Astrocyte of the spinal cord (primary cell): Measurements from ENCODE around the gene MTMR3.

Experiments
- DNase-seq: peaks from one replicate; pipeline ENCODE4 v3.0.0; 2011; ENCODE audit warnings: low read depth, low spot score
- H3K4me3 ChIP-seq: 2 replicates; pipeline ENCODE4 v1.5.1; 2011; ENCODE audit warnings: low read depth, mild to moderate bottlenecking, low read length, moderate library complexity
- in situ Hi-C: cut with HindIII; loops from 2 replicates; pipeline ENCODE4 v1.10.0; 2017; ENCODE audit warnings: low sequenced_read_pairs
- TF ChIP-seq, protein P1 (sequence below): IDR thresholded peaks from 2 replicates; pipeline ENCODE4 v1.5.1; 2012; ENCODE audit warnings: low read depth, mild to moderate bottlenecking, low read length, inconsistent platforms

Gene MTMR3

GRCh38 chr22:29937940-29938693 is 55.1 kb downstream of the MTMR3 start:
- TF ChIP-seq, protein P1, sequence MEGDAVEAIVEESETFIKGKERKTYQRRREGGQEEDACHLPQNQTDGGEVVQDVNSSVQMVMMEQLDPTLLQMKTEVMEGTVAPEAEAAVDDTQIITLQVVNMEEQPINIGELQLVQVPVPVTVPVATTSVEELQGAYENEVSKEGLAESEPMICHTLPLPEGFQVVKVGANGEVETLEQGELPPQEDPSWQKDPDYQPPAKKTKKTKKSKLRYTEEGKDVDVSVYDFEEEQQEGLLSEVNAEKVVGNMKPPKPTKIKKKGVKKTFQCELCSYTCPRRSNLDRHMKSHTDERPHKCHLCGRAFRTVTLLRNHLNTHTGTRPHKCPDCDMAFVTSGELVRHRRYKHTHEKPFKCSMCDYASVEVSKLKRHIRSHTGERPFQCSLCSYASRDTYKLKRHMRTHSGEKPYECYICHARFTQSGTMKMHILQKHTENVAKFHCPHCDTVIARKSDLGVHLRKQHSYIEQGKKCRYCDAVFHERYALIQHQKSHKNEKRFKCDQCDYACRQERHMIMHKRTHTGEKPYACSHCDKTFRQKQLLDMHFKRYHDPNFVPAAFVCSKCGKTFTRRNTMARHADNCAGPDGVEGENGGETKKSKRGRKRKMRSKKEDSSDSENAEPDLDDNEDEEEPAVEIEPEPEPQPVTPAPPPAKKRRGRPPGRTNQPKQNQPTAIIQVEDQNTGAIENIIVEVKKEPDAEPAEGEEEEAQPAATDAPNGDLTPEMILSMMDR, result no peak
- DNase-seq, result no peak
- in situ Hi-C loops, result no loop called here
- H3K4me3 ChIP-seq, result no peak overlapping the region

DNA sequence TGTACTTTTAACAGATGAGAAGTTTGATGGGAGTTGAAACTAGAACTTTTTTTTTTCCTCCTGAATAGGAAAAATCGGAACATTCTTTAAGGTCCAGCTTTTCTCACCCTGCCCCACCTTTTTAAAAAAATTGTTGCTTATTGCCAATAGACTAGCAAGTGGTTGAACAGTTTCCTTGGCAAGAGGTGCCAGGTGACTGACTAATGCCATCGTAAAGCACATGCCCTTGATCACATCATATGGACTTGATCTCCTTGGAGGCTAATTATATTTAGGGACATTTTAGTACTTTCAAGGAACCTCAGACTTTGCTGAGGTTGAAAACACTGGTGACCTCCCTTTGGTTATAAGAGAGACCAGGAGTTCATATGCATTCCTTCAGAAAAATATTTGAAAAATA is 57.6 kb downstream of the MTMR3 start:
- no peak for DNase-seq
- no peak overlapping the region for H3K4me3 ChIP-seq
- TF ChIP-seq, protein P1, result no peak
- in situ Hi-C loops, result no loop called here

GRCh38 chr22:29944339-29944738 is 61.4 kb downstream of the MTMR3 start:
- TF ChIP-seq, protein P1, result no peak
- H3K4me3 ChIP-seq, result no peak overlapping the region
- DNase-seq, result no peak
- in situ Hi-C loops, result no loop called here

GRCh38 chr22:29945435-29945834 is 62.5 kb downstream of the MTMR3 start:
- no peak for DNase-seq
- no peak overlapping the region for H3K4me3 ChIP-seq
- TF ChIP-seq, protein P1, result no peak
- in situ Hi-C loops, result no loop called here

GRCh38 chr22:29946220-29946619 is 63.2 kb downstream of the MTMR3 start:
- no peak for DNase-seq
- TF ChIP-seq, protein P1, result no peak
- no peak overlapping the region for H3K4me3 ChIP-seq
- in situ Hi-C loops, result no loop called here

DNA sequence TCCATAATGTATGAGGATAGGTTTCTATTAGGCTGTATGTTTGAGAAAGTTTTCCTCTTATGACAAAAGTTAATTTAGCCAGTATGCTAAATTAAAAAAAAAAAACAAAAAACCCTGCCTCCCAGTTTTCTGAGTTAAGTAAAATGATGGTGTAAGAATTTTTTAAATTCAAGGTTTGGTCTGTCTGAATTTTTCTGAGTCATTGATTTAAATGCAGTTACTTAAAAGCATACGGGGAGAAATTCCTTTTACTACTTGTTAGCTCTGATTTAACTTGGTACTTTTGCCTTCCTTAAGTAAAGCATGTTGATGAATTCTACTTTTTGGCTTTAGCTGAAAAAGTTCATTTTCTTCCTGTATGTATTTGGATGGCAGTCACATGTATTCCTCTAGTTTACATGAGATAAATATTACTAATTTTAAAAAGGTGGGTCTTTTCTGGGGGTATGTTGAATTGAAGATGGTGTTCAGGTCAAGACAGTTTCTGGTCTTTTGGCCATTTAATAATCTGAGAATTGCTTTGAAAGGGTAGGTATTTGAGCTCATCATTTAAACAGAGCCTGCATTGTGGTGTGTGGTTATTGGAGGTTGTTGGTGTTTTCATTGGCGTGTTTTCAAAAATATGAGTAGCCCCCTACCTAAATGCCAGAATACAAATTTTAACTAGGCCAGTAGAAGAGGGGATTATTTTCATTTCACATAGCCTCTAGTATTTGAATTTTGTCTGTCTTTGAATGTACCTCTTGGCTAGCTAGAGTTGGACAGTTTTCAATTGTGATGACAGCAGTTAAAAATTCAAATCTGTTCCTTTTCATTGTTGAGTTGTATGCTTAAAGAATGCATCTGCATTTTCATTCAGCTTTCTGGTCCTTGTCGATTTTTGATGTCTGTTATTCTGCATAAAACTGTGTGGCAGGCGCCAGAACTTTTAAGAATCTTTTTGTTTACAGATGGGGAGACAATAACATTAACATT is 64.7 kb downstream of the MTMR3 start:
- TF ChIP-seq, protein P1, result no peak
- in situ Hi-C loops, result no loop called here
- peak; percentile 59 for DNase-seq
- H3K4me3 ChIP-seq, result no peak overlapping the region
